ENCODE measurements around the gene HSPG2. TPM values are rescaled to one million over a fixed set of nuclear protein-coding genes. Genes with fewer than 3 reads are reported as not detected.
"Not testable (repeated sequence)": the region's sequence is repeated elsewhere in the genome, so short reads cannot be mapped to it uniquely, and the experiment has no call there.

The HSPG2 gene
- total RNA-seq = 100 to 1,000 TPM in 2 of 6 donors, 10 to 100 TPM in 4; 50.4 to 164 (median 63.9) TPM
- polyA plus RNA-seq = 100 to 1,000 TPM in 1 of 2 donors, 10 to 100 TPM in 1; 53.9 to 123 TPM

GRCh38 chr1:21937034-21937371, at the start of gene HSPG2:
Gene HSPG2 (minus strand): TSS chr1:21937310. CDS start chr1:21937217, 93 bp downstream.
- no peaks in the 10 kb centered on the region for H3K36me3 ChIP-seq
- ATAC-seq (no peak), FAIRE-seq (no peak), DNase-seq (no peak)
- 0% methylated on average over 1 to 50 of the region's 52 CpGs for WGBS, 2 donors
- TF ChIP-seq CTCF (IDR thresholded peaks at IDR 0.05) = no peak
- peaks cover 6 to 21% (median 7%) of the 10 kb centered on the region in 3 donors for H3K4me1 ChIP-seq
- intact Hi-C loops (cut with DNase I) = no loop called here
- peak within 1 kb of the TSS; percentile 42 to 67 (median 65) for H3K4me3 ChIP-seq
- H3K27me3 ChIP-seq = no peaks in the 10 kb centered on the region
- peak within 1 kb of the TSS; percentile 11 to 76 (median 66) for H3K27ac ChIP-seq
- no peaks in the 10 kb centered on the region for H3K9me3 ChIP-seq

GRCh38 chr1:21986386-21986785, 49.3 kb upstream of the HSPG2 start:
- H3K36me3 ChIP-seq; H3K27me3 ChIP-seq; H3K4me3 ChIP-seq; H3K9me3 ChIP-seq; FAIRE-seq; H3K4me1 ChIP-seq; H3K27ac ChIP-seq; ATAC-seq; intact Hi-C loops (cut with DNase I): not testable (repeated sequence)
- DNase-seq = peak in 2 of 6 donors; percentile 42 to 58
- WGBS, 2 donors = 57 to 71% methylated on average over 10 to 11 of the region's 12 CpGs

- WGBS, 2 donors = 0 to 6% methylated on average over 1 to 4 of the region's 5 CpGs
- H3K4me1 ChIP-seq; intact Hi-C loops (cut with DNase I): not testable (repeated sequence)
These were observed 48.8 kb upstream of the HSPG2 start for GRCh38 chr1:21985893-21986292.

GRCh38 chr1:21983539-21983938, 46.4 kb upstream of the HSPG2 start:
- DNase-seq (peak in 1 of 6 donors; percentile 41), ATAC-seq (peak in 2 of 4 donors; percentile 1 to 4)
- H3K4me1 ChIP-seq; H3K27me3 ChIP-seq; H3K36me3 ChIP-seq; FAIRE-seq; H3K9me3 ChIP-seq; intact Hi-C loops (cut with DNase I); H3K27ac ChIP-seq: not testable (repeated sequence)
- peak overlapping the region in 1 of 4 donors; percentile 16 for H3K4me3 ChIP-seq
- WGBS, 2 donors = 27 to 34% methylated on average over 4 of the region's 15 CpGs

More at GRCh38 chr1:21985893-21986292, 48.8 kb upstream of the HSPG2 start:
- not testable (repeated sequence) for ATAC-seq, H3K27ac ChIP-seq, H3K4me3 ChIP-seq, DNase-seq, H3K27me3 ChIP-seq, H3K9me3 ChIP-seq, H3K36me3 ChIP-seq, FAIRE-seq

- intact Hi-C loops (cut with DNase I); H3K9me3 ChIP-seq; H3K4me1 ChIP-seq; FAIRE-seq; H3K27me3 ChIP-seq; H3K27ac ChIP-seq; DNase-seq; H3K36me3 ChIP-seq: not testable (repeated sequence)
- H3K4me3 ChIP-seq = peak overlapping the region in 1 of 4 donors; percentile 46
- peak in 2 of 4 donors; percentile 8 to 25 for ATAC-seq
- 29 to 31% methylated on average over 6 of the region's 6 CpGs for WGBS, 2 donors
These were observed 45.0 kb upstream of the HSPG2 start for GRCh38 chr1:21982122-21982521.

- intact Hi-C loops (cut with DNase I); FAIRE-seq; H3K27me3 ChIP-seq; H3K4me1 ChIP-seq; H3K9me3 ChIP-seq; H3K27ac ChIP-seq; H3K36me3 ChIP-seq: not testable (repeated sequence)
- 24 to 31% methylated on average over 2 of the region's 4 CpGs for WGBS, 2 donors
- DNase-seq (peak in 2 of 6 donors; percentile 72 to 81), ATAC-seq (peak in 2 of 4 donors; percentile 1 to 6)
- peak overlapping the region in 1 of 4 donors; percentile 46 for H3K4me3 ChIP-seq
These were observed 44.1 kb upstream of the HSPG2 start for GRCh38 chr1:21981253-21981652.

- H3K36me3 ChIP-seq; H3K4me1 ChIP-seq; H3K27me3 ChIP-seq; intact Hi-C loops (cut with DNase I); H3K9me3 ChIP-seq; FAIRE-seq; H3K27ac ChIP-seq: not testable (repeated sequence)
- WGBS, 2 donors = 32 to 36% methylated on average over 14 to 19 of the region's 21 CpGs
- DNase-seq (peak in 2 of 6 donors; percentile 40 to 48), ATAC-seq (peak in 3 of 4 donors; percentile 0 to 39 (median 37))
- peak overlapping the region in 1 of 4 donors; percentile 46 for H3K4me3 ChIP-seq
These were observed 43.6 kb upstream of the HSPG2 start for GRCh38 chr1:21980515-21981220.

GRCh38 chr1:21978209-21978608, 41.1 kb upstream of the HSPG2 start:
- peaks cover 0 to 12% (median 6%) of the 10 kb centered on the region in 3 donors for H3K4me1 ChIP-seq
- H3K27me3 ChIP-seq; DNase-seq; H3K36me3 ChIP-seq; ATAC-seq; H3K9me3 ChIP-seq; FAIRE-seq; intact Hi-C loops (cut with DNase I): not testable (repeated sequence)
- H3K27ac ChIP-seq = peak overlapping the region; percentile 33 to 82 (median 60)
- 38 to 42% methylated on average over 11 of the region's 11 CpGs for WGBS, 2 donors
- peak overlapping the region; percentile 7 to 45 (median 36) for H3K4me3 ChIP-seq

GRCh38 chr1:21976703-21977239, 39.7 kb upstream of the HSPG2 start, which contains the start of gene CELA3B:
Gene CELA3B (plus strand): TSS chr1:21977022. CDS start chr1:21977040, 18 bp downstream.
- H3K36me3 ChIP-seq; H3K9me3 ChIP-seq; intact Hi-C loops (cut with DNase I); FAIRE-seq; H3K27me3 ChIP-seq: not testable (repeated sequence)
- H3K4me1 ChIP-seq = peaks cover 0 to 19% (median 6%) of the 10 kb centered on the region in 3 donors
- 41 to 43% methylated on average over 7 to 9 of the region's 9 CpGs for WGBS, 2 donors
- peak within 1 kb of the TSS; percentile 10 to 45 (median 34) for H3K4me3 ChIP-seq
- ATAC-seq (peak; percentile 43 to 59 (median 46)), DNase-seq (peak; percentile 74 to 95 (median 92))
- peak within 1 kb of the TSS; percentile 64 to 77 (median 70) for H3K27ac ChIP-seq

GRCh38 chr1:21975296-21975695, 38.2 kb upstream of the HSPG2 start:
- 34 to 49% methylated on average over 8 to 9 of the region's 9 CpGs for WGBS, 2 donors
- ATAC-seq (peak in 3 of 4 donors; percentile 1 to 8 (median 2)), DNase-seq (peak in 1 of 6 donors; percentile 40)
- FAIRE-seq; H3K27me3 ChIP-seq; intact Hi-C loops (cut with DNase I); H3K9me3 ChIP-seq; H3K36me3 ChIP-seq: not testable (repeated sequence)
- peak overlapping the region; percentile 63 to 77 (median 70) for H3K27ac ChIP-seq
- H3K4me1 ChIP-seq = peaks cover 4 to 20% (median 6%) of the 10 kb centered on the region in 3 donors
- H3K4me3 ChIP-seq = peak overlapping the region in 1 of 4 donors; percentile 11

GRCh38 chr1:21974699-21975098, 37.6 kb upstream of the HSPG2 start:
- H3K36me3 ChIP-seq; H3K9me3 ChIP-seq; FAIRE-seq; H3K27me3 ChIP-seq; H3K4me3 ChIP-seq; intact Hi-C loops (cut with DNase I): not testable (repeated sequence)
- Histone ChIP-seq H3K4me1 (peaks cover 4 to 20% (median 6%) of the 10 kb centered on the region in 3 donors), H3K27ac (peak overlapping the region; percentile 71 to 80 (median 78))
- ATAC-seq (peak; percentile 57 to 77 (median 70)), DNase-seq (peak in 5 of 6 donors; percentile 80 to 93 (median 87))
- 12 to 14% methylated on average over 6 of the region's 6 CpGs for WGBS, 2 donors

Measured in pancreas (tissue), 10 donors.